ENCODE results near the gene YPEL2. TPM values are rescaled to one million over a fixed set of nuclear protein-coding genes. Genes with fewer than 3 reads are reported as not detected.

YPEL2 gene
- polyA plus RNA-seq, 1 of the 3 experiments (the other 2 are of a cell fraction), result 3.2 TPM

- Histone ChIP-seq H3K4me2 (no peak overlapping the region), H2AFZ (ENCODE audit: low read depth) (no peak overlapping the region), H3F3A (replicated peaks; ENCODE audit: insufficient read depth) (peaks cover 10% of the 10 kb centered on the region), H3K27me3 (ENCODE audit: insufficient read depth) (no peaks in the 10 kb centered on the region), H3K36me3 (replicated peaks in 1 of 2; ENCODE audit: control insufficient read depth in 1 of 2, insufficient read depth in 2 of 2, low read length in 1 of 2) (no peaks in the 10 kb centered on the region), H3K9me2 (no peaks in the 10 kb centered on the region), H3K27ac (ENCODE audit: low read depth in 2 of 2, low read length in 1 of 2) (peak overlapping the region; percentile 29 to 60; a peak in 3 of 4 replicates), H3K9me3 (no peaks in the 10 kb centered on the region), H3K79me2 (ENCODE audit: insufficient read depth) (no peaks in the 10 kb centered on the region), H3K9ac (no peak overlapping the region), H3K4me3 (ENCODE audit: low read depth in 2 of 2, low read length in 1 of 2) (no peak overlapping the region), H3K4me1 (ENCODE audit: control insufficient read depth in 1 of 2, insufficient read depth in 2 of 2, low read depth in 1 of 2, low read length in 1 of 2) (peaks cover 7 to 29% of the 10 kb centered on the region in 2 experiments; a peak in 3 of 4 replicates), H4K20me1 (ENCODE audit: insufficient read depth) (no peaks in the 10 kb centered on the region)
- WGBS (ENCODE audit: low lambda C conversion rate), result 92% methylated on average over 8 of the region's 8 CpGs
- ChIA-PET CTCF (no interaction called here), POLR2A (no interaction called here)
- no peak for TF ChIP-seq FOXM1 (IDR thresholded peaks at IDR 0.05; ENCODE audit: low read depth)
- TF ChIP-seq, protein P1, sequence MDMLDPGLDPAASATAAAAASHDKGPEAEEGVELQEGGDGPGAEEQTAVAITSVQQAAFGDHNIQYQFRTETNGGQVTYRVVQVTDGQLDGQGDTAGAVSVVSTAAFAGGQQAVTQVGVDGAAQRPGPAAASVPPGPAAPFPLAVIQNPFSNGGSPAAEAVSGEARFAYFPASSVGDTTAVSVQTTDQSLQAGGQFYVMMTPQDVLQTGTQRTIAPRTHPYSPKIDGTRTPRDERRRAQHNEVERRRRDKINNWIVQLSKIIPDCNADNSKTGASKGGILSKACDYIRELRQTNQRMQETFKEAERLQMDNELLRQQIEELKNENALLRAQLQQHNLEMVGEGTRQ (IDR thresholded peaks at IDR 0.05; ENCODE audit: borderline replicate concordance, low read depth, low read length), result no peak
- no peak for TF ChIP-seq RAD21 (IDR thresholded peaks at IDR 0.05; ENCODE audit: low read length)
- no peak for TF ChIP-seq ELF1 (IDR thresholded peaks at IDR 0.05)
- TF ChIP-seq NFIC (IDR thresholded peaks at IDR 0.05; ENCODE audit: borderline replicate concordance), result no peak
- TF ChIP-seq, protein P2, sequence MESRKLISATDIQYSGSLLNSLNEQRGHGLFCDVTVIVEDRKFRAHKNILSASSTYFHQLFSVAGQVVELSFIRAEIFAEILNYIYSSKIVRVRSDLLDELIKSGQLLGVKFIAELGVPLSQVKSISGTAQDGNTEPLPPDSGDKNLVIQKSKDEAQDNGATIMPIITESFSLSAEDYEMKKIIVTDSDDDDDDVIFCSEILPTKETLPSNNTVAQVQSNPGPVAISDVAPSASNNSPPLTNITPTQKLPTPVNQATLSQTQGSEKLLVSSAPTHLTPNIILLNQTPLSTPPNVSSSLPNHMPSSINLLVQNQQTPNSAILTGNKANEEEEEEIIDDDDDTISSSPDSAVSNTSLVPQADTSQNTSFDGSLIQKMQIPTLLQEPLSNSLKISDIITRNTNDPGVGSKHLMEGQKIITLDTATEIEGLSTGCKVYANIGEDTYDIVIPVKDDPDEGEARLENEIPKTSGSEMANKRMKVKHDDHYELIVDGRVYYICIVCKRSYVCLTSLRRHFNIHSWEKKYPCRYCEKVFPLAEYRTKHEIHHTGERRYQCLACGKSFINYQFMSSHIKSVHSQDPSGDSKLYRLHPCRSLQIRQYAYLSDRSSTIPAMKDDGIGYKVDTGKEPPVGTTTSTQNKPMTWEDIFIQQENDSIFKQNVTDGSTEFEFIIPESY (IDR thresholded peaks at IDR 0.05; ENCODE audit: borderline replicate concordance, low read depth), result no peak
- TF ChIP-seq, protein P3, sequence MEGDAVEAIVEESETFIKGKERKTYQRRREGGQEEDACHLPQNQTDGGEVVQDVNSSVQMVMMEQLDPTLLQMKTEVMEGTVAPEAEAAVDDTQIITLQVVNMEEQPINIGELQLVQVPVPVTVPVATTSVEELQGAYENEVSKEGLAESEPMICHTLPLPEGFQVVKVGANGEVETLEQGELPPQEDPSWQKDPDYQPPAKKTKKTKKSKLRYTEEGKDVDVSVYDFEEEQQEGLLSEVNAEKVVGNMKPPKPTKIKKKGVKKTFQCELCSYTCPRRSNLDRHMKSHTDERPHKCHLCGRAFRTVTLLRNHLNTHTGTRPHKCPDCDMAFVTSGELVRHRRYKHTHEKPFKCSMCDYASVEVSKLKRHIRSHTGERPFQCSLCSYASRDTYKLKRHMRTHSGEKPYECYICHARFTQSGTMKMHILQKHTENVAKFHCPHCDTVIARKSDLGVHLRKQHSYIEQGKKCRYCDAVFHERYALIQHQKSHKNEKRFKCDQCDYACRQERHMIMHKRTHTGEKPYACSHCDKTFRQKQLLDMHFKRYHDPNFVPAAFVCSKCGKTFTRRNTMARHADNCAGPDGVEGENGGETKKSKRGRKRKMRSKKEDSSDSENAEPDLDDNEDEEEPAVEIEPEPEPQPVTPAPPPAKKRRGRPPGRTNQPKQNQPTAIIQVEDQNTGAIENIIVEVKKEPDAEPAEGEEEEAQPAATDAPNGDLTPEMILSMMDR (IDR thresholded peaks at IDR 0.05), result no peak
- no peak for TF ChIP-seq GATA2 (CRISPR knock-in tag; IDR thresholded peaks at IDR 0.05)
- no peak for TF ChIP-seq GABPA (IDR thresholded peaks at IDR 0.05; ENCODE audit: low read depth)
- DNase-seq, result no peak
These were observed 50.5 kb downstream of the YPEL2 start for GRCh38 chr17:59381716-59382570.

- Histone ChIP-seq H3K4me3 (ENCODE audit: low read depth in 2 of 2, low read length in 1 of 2) (no peak overlapping the region), H3F3A (replicated peaks; ENCODE audit: insufficient read depth) (no peaks in the 10 kb centered on the region), H3K9me3 (no peaks in the 10 kb centered on the region), H3K4me1 (ENCODE audit: control insufficient read depth in 1 of 2, insufficient read depth in 2 of 2, low read depth in 1 of 2, low read length in 1 of 2) (peaks cover 6 to 40% of the 10 kb centered on the region in 2 experiments; a peak in 3 of 4 replicates), H3K9ac (no peak overlapping the region), H3K4me2 (no peak overlapping the region), H3K79me2 (ENCODE audit: insufficient read depth) (no peaks in the 10 kb centered on the region), H2AFZ (ENCODE audit: low read depth) (no peak overlapping the region), H3K27ac (ENCODE audit: low read depth in 2 of 2, low read length in 1 of 2) (no peak overlapping the region), H3K9me2 (no peaks in the 10 kb centered on the region), H3K36me3 (replicated peaks in 1 of 2; ENCODE audit: control insufficient read depth in 1 of 2, insufficient read depth in 2 of 2, low read length in 1 of 2) (no peaks in the 10 kb centered on the region), H4K20me1 (ENCODE audit: insufficient read depth) (no peaks in the 10 kb centered on the region), H3K27me3 (ENCODE audit: insufficient read depth) (no peaks in the 10 kb centered on the region)
- whole genome bisulfite sequencing (ENCODE audit: low lambda C conversion rate), result 93% methylated on average over 4 of the region's 4 CpGs
- TF ChIP-seq, protein P4, sequence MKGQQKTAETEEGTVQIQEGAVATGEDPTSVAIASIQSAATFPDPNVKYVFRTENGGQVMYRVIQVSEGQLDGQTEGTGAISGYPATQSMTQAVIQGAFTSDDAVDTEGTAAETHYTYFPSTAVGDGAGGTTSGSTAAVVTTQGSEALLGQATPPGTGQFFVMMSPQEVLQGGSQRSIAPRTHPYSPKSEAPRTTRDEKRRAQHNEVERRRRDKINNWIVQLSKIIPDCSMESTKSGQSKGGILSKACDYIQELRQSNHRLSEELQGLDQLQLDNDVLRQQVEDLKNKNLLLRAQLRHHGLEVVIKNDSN (IDR thresholded peaks at IDR 0.05; ENCODE audit: borderline replicate concordance, low read depth), result no peak
- no peak for TF ChIP-seq MXI1 (IDR thresholded peaks at IDR 0.05; ENCODE audit: low read depth, low read length)
- TF ChIP-seq SMC3 (IDR thresholded peaks at IDR 0.05; ENCODE audit: low read depth, low read length), result no peak
- no peak for TF ChIP-seq GATA2 (CRISPR knock-in tag; IDR thresholded peaks at IDR 0.05)
- TF ChIP-seq FOXJ3 (CRISPR knock-in tag; IDR thresholded peaks at IDR 0.05), result no peak
- TF ChIP-seq, protein P1 (IDR thresholded peaks at IDR 0.05; ENCODE audit: borderline replicate concordance, low read depth, low read length), result no peak
- no peak for TF ChIP-seq ELF1 (IDR thresholded peaks at IDR 0.05)
- TF ChIP-seq CHD2 (IDR thresholded peaks at IDR 0.05; ENCODE audit: low read length, partially characterized antibody), result no peak
- no peak for DNase-seq
- POLR2A ChIA-PET, result no interaction called here
- CTCF ChIA-PET, result interaction anchor here (1.1 to 2.4 kb wide), 2 partner anchors 17 to 56 kb away, joined by 3 to 8 read pairs; no protein-coding TSS in a partner anchor
These were observed 52.4 kb downstream of the YPEL2 start for GRCh38 chr17:59383893-59384292.

Measured in SK-N-SH (cell line).